AML-193 (cell line): ENCODE measurements around the gene DAO.
"Not testable (repeated sequence)": the region's sequence is repeated elsewhere in the genome, so short reads cannot be mapped to it uniquely, and the experiment has no call there.

ENCODE experiments used
- DNase-seq, 2 experiments: peaks; one replicate each; lab custom pipeline; 2025; lab: John Stamatoyannopoulos, UW

Gene DAO

GRCh38 chr12:108850854-108851573 is 28.9 kb upstream of the DAO start:
- no peak for DNase-seq

- no peak for DNase-seq
These were observed 27.1 kb upstream of the DAO start for GRCh38 chr12:108852674-108853309.

- DNase-seq: no peak
These were observed 26.5 kb upstream of the DAO start for GRCh38 chr12:108853426-108853825.

- peak; percentile 15 to 31 for DNase-seq
These were observed 25.9 kb upstream of the DAO start for GRCh38 chr12:108853981-108854446.

- DNase-seq: no peak
These were observed 25.2 kb upstream of the DAO start for GRCh38 chr12:108854451-108855283.

GRCh38 chr12:108855284-108856169 is 24.4 kb upstream of the DAO start:
- peak; percentile 9 to 16 for DNase-seq

- no peak for DNase-seq
These were observed 23.8 kb upstream of the DAO start for GRCh38 chr12:108856170-108856427.

GRCh38 chr12:108856428-108857157 is 23.3 kb upstream of the DAO start:
- DNase-seq: peak; percentile 21 to 26

- DNase-seq: no peak
These were observed 22.8 kb upstream of the DAO start for GRCh38 chr12:108857158-108857407.

- DNase-seq: no peak
These were observed 21.4 kb upstream of the DAO start for GRCh38 chr12:108858311-108859074.

- DNase-seq: not testable (repeated sequence)
These were observed 20.6 kb upstream of the DAO start for GRCh38 chr12:108859141-108859922.

GRCh38 chr12:108859923-108860291 is 20.0 kb upstream of the DAO start:
- no peak for DNase-seq

- DNase-seq: no peak
These were observed 19.4 kb upstream of the DAO start for GRCh38 chr12:108860443-108860842.

- peak; percentile 54 to 71 for DNase-seq
These were observed 17.9 kb upstream of the DAO start for GRCh38 chr12:108861878-108862587.

- no peak for DNase-seq
These were observed 17.3 kb upstream of the DAO start for GRCh38 chr12:108862588-108862959.

GRCh38 chr12:108865169-108865568 is 14.7 kb upstream of the DAO start:
- no peak for DNase-seq

GRCh38 chr12:108866083-108866482 is 13.8 kb upstream of the DAO start:
- DNase-seq: not testable (repeated sequence)

- no peak for DNase-seq
These were observed 11.1 kb upstream of the DAO start for GRCh38 chr12:108868781-108869180.

- DNase-seq: no peak
These were observed 4.6 kb upstream of the DAO start for GRCh38 chr12:108875280-108875679.
